ENCODE measurements around the gene BRMS1.

BRMS1 gene

DNA sequence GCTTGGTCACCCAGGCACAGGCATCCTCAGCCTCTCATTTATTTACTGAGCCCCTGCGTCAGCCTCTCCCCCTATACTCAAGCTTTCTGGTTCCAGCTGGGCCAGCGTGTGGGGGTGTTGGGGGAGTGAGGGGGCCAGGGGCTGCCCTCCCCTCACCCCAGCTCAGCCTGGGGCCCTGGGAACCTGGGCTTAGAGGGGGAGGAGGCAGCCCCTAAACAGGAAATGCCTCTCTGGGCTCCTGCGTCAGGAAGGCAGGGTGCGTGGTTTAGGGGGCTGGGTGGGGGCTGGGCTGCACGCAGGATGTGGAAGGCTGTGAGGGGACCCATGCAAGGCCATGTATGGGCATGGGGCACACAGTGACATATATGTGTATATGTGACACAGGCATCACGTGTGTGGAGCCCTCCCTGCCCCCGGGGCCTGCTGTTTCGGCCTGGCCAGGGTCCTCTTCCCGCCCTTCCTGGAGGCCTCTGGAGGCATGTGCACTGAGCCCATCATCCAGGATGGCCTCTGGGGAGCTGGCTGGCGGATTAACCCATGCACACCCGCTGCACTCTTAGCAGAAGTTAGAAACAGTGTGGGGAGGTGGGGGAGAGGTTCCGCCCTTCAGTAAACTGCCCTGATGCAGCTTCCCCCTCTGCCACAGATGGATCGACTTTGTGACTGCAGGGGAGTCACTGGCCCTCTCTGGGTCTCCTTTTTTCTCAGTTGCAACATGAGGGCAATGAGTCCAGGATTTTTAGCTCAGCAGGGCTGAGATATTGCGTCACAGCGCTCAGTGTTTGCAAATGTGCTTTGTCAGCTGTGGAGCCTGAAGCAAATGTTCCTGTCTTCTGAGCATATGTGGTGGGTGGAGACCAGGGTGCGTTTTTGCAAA is 26.9 kb downstream of the BRMS1 start:
- peak; percentile 85 for DNase-seq
- H3K27me3 ChIP-seq, result no peaks in the 10 kb centered on the region
- TF ChIP-seq, protein P1, sequence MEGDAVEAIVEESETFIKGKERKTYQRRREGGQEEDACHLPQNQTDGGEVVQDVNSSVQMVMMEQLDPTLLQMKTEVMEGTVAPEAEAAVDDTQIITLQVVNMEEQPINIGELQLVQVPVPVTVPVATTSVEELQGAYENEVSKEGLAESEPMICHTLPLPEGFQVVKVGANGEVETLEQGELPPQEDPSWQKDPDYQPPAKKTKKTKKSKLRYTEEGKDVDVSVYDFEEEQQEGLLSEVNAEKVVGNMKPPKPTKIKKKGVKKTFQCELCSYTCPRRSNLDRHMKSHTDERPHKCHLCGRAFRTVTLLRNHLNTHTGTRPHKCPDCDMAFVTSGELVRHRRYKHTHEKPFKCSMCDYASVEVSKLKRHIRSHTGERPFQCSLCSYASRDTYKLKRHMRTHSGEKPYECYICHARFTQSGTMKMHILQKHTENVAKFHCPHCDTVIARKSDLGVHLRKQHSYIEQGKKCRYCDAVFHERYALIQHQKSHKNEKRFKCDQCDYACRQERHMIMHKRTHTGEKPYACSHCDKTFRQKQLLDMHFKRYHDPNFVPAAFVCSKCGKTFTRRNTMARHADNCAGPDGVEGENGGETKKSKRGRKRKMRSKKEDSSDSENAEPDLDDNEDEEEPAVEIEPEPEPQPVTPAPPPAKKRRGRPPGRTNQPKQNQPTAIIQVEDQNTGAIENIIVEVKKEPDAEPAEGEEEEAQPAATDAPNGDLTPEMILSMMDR (IDR thresholded peaks at IDR 0.05; ENCODE audit: low read depth, low read length), result no peak
- H3K9me3 ChIP-seq, result no peaks in the 10 kb centered on the region
- H3K4me1 ChIP-seq, result peaks cover 38% of the 10 kb centered on the region
- H3K4me3 ChIP-seq (ENCODE audit: low read depth, low read length), result peak overlapping the region; percentile 37
- H3K36me3 ChIP-seq, result no peaks in the 10 kb centered on the region

DNA sequence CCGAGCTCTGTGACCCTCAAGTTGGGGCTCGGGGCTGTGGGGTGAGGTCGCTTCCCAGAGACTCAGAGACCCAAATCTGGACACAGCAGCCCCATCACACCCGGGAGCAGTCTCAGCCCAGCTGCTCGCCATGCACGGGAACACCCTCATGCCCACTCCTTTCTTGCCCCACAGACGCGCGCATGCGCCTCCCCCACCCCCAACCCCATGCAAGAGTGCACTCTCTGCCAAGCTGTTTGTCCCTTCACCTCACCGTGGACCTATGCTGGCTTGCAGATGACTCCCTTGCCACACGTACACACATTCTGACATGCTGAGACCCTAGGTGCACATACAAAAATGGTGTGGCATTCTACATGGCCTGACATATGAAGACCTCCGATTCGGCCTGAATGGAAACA is 27.6 kb downstream of the BRMS1 start:
- Histone ChIP-seq H3K9me3 (no peaks in the 10 kb centered on the region), H3K4me3 (ENCODE audit: low read depth, low read length) (peak overlapping the region; percentile 37), H3K4me1 (peaks cover 38% of the 10 kb centered on the region), H3K36me3 (no peaks in the 10 kb centered on the region), H3K27me3 (no peaks in the 10 kb centered on the region)
- TF ChIP-seq, protein P1 (IDR thresholded peaks at IDR 0.05; ENCODE audit: low read depth, low read length), result no peak
- peak; percentile 90 for DNase-seq

DNA sequence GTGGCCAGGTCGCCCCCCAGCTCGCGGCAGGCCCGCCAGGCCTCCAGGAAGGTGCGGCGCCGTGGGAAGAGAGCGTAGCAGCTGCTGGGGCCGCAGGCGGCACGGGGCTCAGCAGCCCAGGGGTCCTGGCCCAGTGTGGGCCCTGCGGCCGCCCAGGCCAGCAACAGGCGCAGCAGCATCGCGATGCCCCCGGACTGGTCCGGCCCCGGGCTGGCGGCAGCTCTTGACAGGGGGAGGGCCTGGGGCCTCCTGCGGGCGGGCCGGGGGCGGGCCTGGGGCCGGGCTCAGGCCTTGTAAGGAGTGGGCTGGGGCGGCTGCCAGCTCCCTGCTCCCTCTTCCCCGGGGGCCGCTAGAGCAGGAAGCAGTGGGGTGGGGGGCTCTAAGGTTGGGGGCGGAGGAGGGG is 28.1 kb downstream of the BRMS1 start, which contains the start of gene CD248:
Gene CD248 (minus strand): TSS at position 196 of the 403 bp plus-strand sequence. CDS start 17 bp downstream, at position 179.
- DNase-seq, result peak; percentile 90

DNA sequence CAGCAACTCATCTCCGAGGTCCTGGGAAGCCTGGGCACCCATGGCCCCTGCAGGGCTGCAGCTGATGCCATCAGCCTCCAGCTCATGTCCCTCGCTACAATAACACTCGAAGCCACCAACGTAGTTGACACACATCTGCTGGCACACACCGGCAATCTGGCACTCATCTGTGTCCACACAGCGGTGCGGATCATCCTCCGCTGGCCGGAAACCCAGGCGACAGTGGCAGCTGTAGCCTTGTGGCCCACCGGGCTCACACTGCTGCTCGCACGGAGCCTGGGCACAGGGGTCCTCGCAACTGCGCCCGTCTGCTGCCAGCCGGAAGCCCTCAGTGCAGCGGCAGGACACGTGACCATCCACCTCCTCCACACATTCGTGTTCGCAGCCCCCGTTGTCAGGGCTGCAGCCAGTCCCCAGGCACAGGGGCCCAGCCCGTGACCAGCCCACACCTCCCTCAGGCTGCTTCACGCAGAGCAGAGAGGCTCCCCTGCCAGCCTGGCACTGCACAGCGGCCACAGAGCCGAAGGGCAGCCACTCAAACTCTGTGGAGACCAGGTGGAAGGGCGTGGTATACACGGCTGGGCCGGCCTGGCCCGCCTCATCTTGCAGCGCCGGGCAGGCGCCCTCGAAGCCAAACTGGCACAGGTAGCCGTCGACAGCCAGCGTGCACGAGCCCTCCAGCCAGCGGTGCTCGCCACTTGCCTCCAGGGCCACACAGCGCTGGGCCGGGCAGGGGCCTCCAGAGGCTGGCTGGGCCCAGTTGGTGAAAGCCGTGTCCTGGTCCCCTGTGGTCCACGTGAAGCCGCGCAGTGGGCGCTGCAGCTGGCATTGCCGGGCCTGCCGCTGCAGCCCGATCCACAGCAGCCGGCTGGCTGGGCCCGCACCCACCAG is 28.7 kb downstream of the BRMS1 start:
- Histone ChIP-seq H3K9me3 (no peaks in the 10 kb centered on the region), H3K27me3 (no peaks in the 10 kb centered on the region), H3K4me1 (peaks cover 40% of the 10 kb centered on the region), H3K36me3 (no peaks in the 10 kb centered on the region), H3K4me3 (ENCODE audit: low read depth, low read length) (peak overlapping the region; percentile 59)
- TF ChIP-seq, protein P1 (IDR thresholded peaks at IDR 0.05; ENCODE audit: low read depth, low read length), result no peak
- DNase-seq, result no peak

More for the DNA sequence above, 28.1 kb downstream of the BRMS1 start, which contains the start of gene CD248:
- Histone ChIP-seq H3K36me3 (no peaks in the 10 kb centered on the region), H3K4me1 (peaks cover 38% of the 10 kb centered on the region), H3K9me3 (no peaks in the 10 kb centered on the region), H3K27me3 (no peaks in the 10 kb centered on the region), H3K4me3 (ENCODE audit: low read depth, low read length) (peak within 1 kb of the TSS; percentile 59)
- TF ChIP-seq, protein P1 (IDR thresholded peaks at IDR 0.05; ENCODE audit: low read depth, low read length), result no peak

DNA sequence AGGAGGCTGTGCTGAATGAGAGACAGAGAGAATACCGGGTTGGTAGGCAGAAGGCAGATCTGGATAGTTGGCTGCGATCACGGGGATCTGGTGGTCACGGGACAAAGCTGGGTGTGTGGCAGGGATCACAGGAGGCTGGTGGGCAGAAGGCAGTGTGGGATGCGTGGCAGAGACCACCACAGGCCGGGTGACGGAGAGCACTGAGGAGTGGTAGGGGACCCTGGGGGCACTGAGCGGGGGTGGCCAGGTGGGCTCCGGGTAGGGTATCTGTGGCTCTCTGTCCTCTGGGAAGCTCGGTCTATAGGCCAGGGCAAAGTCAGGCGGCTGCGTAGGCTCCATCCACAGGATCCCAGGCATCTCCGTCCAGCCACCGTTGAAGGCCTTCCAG is 29.4 kb downstream of the BRMS1 start:
- peaks cover 40% of the 10 kb centered on the region for H3K4me1 ChIP-seq
- H3K36me3 ChIP-seq, result no peaks in the 10 kb centered on the region
- H3K27me3 ChIP-seq, result no peaks in the 10 kb centered on the region
- TF ChIP-seq, protein P1 (IDR thresholded peaks at IDR 0.05; ENCODE audit: low read depth, low read length), result no peak
- no peak for DNase-seq
- no peaks in the 10 kb centered on the region for H3K9me3 ChIP-seq
- H3K4me3 ChIP-seq (ENCODE audit: low read depth, low read length), result peak overlapping the region; percentile 59
